ENCODE measurements around the gene ITGA2. TPM values are rescaled to one million over a fixed set of nuclear protein-coding genes. Genes with fewer than 3 reads are reported as not detected.

ITGA2 gene
- total RNA-seq, 3 donors from 2014 or later: 8.0 to 20.3 (median 17.6) TPM

GRCh38 chr5:52947851-52948250 is 41.3 kb upstream of the ITGA2 start:
- TF ChIP-seq, protein P1, sequence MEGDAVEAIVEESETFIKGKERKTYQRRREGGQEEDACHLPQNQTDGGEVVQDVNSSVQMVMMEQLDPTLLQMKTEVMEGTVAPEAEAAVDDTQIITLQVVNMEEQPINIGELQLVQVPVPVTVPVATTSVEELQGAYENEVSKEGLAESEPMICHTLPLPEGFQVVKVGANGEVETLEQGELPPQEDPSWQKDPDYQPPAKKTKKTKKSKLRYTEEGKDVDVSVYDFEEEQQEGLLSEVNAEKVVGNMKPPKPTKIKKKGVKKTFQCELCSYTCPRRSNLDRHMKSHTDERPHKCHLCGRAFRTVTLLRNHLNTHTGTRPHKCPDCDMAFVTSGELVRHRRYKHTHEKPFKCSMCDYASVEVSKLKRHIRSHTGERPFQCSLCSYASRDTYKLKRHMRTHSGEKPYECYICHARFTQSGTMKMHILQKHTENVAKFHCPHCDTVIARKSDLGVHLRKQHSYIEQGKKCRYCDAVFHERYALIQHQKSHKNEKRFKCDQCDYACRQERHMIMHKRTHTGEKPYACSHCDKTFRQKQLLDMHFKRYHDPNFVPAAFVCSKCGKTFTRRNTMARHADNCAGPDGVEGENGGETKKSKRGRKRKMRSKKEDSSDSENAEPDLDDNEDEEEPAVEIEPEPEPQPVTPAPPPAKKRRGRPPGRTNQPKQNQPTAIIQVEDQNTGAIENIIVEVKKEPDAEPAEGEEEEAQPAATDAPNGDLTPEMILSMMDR (IDR thresholded peaks at IDR 0.05): no peak
- intact Hi-C loops (cut with DNase I, micrococcal nuclease): loop anchor here in 1 of 2 donors (1.0 kb wide), 1 partner anchor 148 kb away; no protein-coding TSS in a partner anchor
- DNase-seq (no peak), ATAC-seq (no peak)
- H3K4me1 ChIP-seq (ENCODE audit: low read depth): no peaks in the 10 kb centered on the region
- H3K4me3 ChIP-seq: no peak overlapping the region
- H3K9me3 ChIP-seq: no peaks in the 10 kb centered on the region
- no peaks in the 10 kb centered on the region for H3K36me3 ChIP-seq (ENCODE audit: low read depth)

- ATAC-seq (peak; percentile 99), DNase-seq (peak in 1 of 3 donors; percentile 86)
- intact Hi-C loops (cut with DNase I, micrococcal nuclease): loop anchor here in 1 of 2 donors (1.0 kb wide), 1 partner anchor 148 kb away; no protein-coding TSS in a partner anchor
- Histone ChIP-seq H3K9me3 (no peaks in the 10 kb centered on the region), H3K4me1 (ENCODE audit: low read depth) (no peaks in the 10 kb centered on the region), H3K4me3 (no peak overlapping the region), H3K36me3 (ENCODE audit: low read depth) (no peaks in the 10 kb centered on the region)
- TF ChIP-seq, protein P1 (IDR thresholded peaks at IDR 0.05): peak; percentile 61
These were observed 40.6 kb upstream of the ITGA2 start for GRCh38 chr5:52948418-52949076.

GRCh38 chr5:52950686-52951085 is 38.5 kb upstream of the ITGA2 start:
- H3K36me3 ChIP-seq (ENCODE audit: low read depth): no peaks in the 10 kb centered on the region
- no peak for ATAC-seq
- H3K4me1 ChIP-seq (ENCODE audit: low read depth): no peaks in the 10 kb centered on the region

GRCh38 chr5:52952483-52952882 is 36.7 kb upstream of the ITGA2 start:
- H3K9me3 ChIP-seq: no peaks in the 10 kb centered on the region
- H3K4me1 ChIP-seq (ENCODE audit: low read depth): peaks cover 4% of the 10 kb centered on the region
- ATAC-seq (no peak), DNase-seq (no peak)
- intact Hi-C loops (cut with DNase I, micrococcal nuclease): loop anchor here in 1 of 2 donors (5.0 kb wide), 1 partner anchor 145 kb away; no protein-coding TSS in a partner anchor
- H3K36me3 ChIP-seq (ENCODE audit: low read depth): no peaks in the 10 kb centered on the region
- TF ChIP-seq, protein P1 (IDR thresholded peaks at IDR 0.05): no peak
- H3K4me3 ChIP-seq: no peak overlapping the region

More at GRCh38 chr5:52950686-52951085, 38.5 kb upstream of the ITGA2 start:
- Histone ChIP-seq H3K9me3 (no peaks in the 10 kb centered on the region), H3K4me3 (no peak overlapping the region)
- no peak for DNase-seq
- TF ChIP-seq, protein P1 (IDR thresholded peaks at IDR 0.05): no peak
- intact Hi-C loops (cut with DNase I, micrococcal nuclease): loop anchor here in 1 of 2 donors (5.0 kb wide), 1 partner anchor 147 kb away; no protein-coding TSS in a partner anchor

GRCh38 chr5:52956014-52956413 is 33.1 kb upstream of the ITGA2 start:
- ATAC-seq: no peak
- H3K36me3 ChIP-seq (ENCODE audit: low read depth): no peaks in the 10 kb centered on the region
- TF ChIP-seq, protein P1 (IDR thresholded peaks at IDR 0.05): no peak

More at GRCh38 chr5:52956014-52956413, 33.1 kb upstream of the ITGA2 start:
- DNase-seq: no peak
- Histone ChIP-seq H3K4me1 (ENCODE audit: low read depth) (peaks cover 5% of the 10 kb centered on the region), H3K4me3 (no peak overlapping the region), H3K9me3 (no peaks in the 10 kb centered on the region)
- intact Hi-C loops (cut with DNase I, micrococcal nuclease): no loop called here
